Fibroblast of skin of scalp (primary cell): ENCODE measurements around the gene TADA2A.

Experiments
- DNase-seq: peaks from one replicate; pipeline ENCODE4 v3.0.0-alpha.2; 2013

TADA2A gene

GRCh38 chr17:37465069-37465616, 58.5 kb downstream of the TADA2A start:
- DNase-seq, result peak; percentile 88

DNA sequence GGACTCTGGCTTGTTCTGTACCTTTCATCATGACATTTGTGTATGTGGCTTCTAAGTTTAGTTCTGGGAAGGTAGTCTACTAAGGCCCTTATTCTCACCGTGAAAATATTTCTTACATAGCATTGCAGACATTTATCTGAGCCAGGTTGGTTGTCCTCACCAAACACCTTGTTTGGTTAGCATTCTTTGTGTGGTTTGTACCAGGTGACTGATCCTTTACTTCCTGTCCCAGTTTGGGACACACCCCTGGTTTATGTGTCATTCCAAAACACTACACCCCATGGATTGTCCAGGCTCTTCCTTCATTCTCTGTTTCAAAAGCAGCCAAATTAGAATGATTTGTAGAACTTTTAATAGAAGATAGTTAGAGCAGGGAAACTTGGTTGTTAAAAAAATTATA, 59.8 kb downstream of the TADA2A start:
- DNase-seq, result no peak

- DNase-seq, result no peak
These were observed 63.5 kb downstream of the TADA2A start for GRCh38 chr17:37470181-37470580.

DNA sequence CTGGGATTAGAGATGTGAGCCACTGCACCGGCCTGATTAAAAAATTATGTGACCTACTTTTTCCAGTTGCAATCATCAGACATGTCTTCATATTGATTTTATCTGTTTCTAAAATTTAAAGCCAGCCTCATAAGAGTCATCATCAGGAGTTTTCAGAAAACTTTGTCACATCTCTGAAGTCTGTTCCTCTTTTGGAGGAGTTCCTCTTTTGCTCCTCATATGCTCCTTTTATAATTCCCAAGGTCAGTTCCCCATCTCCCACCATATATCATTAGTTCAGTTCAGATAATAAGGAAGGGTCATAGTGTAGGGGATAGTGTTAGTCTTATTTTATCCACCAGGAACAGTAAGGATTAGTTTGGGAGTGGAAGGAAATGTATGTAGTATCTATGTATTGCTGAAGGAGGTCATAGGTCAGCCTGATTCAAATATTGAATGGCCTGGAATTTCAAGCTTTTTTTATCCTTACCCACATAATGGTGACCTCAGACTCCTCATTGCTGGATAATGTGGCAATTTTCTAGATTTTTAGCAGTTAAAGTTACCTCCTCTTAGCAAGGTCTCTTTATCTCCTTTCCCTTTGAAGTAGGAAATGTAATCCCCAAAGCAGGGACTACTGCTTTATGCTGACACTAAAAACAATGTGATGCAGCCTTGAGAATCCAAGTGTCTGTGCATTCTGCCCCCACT, 69.2 kb downstream of the TADA2A start:
- no peak for DNase-seq

DNA sequence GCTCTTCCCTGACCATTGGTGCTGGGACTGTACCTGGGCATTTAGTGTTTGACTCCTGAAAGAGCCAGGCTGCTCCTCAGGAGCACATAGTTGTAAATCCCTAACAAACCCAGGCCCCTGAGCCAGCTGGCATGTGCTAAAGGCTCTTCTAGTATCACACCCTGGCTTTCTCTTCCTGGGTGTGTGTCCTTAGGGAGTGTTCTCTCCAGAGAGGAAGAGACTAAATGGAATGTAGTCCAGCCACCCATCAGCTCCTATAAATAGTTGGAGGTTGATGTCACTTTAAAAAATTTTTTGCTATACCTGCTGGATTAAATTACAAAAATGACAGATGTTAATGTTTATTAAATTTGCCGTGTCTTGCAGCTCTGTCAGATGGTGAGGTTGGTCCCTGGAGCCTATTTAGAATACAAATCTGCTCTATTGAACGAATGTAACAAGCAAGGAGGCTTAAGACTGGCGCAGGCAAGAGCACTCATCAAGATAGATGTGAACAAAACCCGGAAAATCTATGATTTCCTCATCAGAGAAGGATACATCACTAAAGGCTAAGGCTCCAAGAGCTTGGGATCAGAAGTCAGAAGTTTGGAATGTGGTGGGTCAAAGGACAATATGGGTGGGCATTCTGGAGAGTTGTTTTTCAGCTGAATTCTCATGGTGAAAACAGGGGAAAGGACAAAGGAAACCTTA, 69.9 kb downstream of the TADA2A start:
- peak; percentile 59 for DNase-seq

DNA sequence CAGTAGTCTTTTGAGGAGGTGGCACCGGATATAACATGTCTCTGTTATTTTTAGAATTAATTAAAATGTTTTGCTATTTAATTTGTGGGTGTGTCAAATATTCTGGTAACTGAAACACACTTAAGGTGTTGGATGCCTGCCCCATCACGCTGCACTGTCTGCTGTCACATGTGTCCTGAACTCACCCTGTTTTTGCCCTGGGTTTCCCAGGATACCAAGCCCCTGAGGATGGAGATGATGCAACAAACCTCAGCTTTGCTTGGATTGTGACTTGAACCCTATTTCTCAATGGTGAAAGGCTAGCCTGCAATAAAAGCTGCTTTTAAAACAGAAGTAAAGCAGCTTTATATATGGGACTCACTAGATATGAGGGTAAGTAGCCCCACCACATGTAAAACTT, 71.5 kb downstream of the TADA2A start:
- DNase-seq, result peak; percentile 71

DNA sequence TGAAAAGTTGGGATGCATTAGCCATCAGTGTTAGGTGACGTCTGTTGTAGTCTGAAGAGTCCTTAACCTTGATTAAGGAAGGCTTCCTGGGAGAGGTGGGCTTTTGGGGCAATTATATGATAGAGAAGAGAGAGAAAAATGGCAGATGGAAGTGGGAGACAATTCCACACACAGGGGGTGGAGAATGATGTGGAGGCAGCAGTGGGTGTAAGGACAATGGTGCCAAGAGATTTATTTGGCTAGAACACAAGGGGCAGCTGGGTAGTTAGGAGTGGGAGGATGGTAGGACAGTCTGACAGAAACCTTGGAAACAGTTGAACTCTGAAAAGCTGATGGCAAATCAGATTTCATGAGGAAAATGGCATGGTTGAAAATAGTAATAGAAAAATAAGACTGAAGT, 72.3 kb downstream of the TADA2A start:
- no peak for DNase-seq

DNA sequence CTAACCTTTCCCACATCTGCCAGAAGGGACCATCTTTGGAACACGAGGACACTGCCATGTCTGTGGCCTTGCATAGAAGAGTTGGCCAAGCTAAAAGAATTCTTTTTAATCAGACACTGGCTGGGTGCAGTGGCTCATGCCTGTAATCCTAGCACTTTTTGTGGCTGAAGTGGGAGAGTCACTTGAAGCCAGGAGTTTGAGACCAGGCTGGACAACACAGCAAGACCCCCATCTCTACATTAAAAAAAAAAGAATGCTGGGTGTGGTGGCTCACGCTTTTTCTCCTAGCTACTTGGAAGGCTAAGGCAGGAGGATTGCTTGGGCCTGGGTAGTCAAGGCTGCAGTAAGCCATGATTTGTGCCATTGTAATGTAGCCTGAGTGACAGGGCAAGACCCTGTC, 73.7 kb downstream of the TADA2A start:
- no peak for DNase-seq

GRCh38 chr17:37481001-37481665, 74.4 kb downstream of the TADA2A start:
- DNase-seq, result no peak

GRCh38 chr17:37483311-37484039, 76.8 kb downstream of the TADA2A start:
- peak; percentile 87 for DNase-seq

DNA sequence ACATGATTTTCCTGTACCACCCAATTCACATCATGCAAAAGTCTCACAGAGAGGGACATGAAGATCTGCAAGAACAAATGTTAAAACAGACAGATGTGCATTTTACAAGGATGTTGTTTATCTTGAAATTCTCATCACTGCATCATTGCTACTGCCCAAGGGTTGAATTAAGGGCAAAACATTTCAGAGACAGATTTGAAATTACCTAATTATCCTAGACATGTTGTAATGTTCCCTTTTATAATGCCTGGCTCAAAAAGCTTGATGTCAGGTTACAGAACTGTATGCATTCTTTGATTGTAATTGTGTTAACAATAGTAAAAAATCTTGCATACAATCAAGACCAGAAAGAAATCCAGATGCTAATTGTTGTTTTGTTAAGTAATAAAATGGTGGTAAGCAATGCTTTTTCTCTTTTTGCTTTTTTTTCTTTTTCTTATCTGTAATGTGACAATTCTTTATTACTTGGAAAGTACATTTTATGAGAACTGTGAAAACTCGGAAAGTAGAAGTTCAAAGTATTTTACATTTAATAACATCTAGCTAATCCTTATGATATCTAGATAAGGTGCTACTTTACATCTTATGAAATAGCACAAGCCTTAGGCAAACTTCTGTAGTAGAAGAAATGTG, 79.4 kb downstream of the TADA2A start:
- DNase-seq, result no peak

GRCh38 chr17:37488009-37488604, 81.4 kb downstream of the TADA2A start:
- DNase-seq, result peak; percentile 99

- peak; percentile 92 for DNase-seq
These were observed 82.0 kb downstream of the TADA2A start for GRCh38 chr17:37488607-37489196.

DNA sequence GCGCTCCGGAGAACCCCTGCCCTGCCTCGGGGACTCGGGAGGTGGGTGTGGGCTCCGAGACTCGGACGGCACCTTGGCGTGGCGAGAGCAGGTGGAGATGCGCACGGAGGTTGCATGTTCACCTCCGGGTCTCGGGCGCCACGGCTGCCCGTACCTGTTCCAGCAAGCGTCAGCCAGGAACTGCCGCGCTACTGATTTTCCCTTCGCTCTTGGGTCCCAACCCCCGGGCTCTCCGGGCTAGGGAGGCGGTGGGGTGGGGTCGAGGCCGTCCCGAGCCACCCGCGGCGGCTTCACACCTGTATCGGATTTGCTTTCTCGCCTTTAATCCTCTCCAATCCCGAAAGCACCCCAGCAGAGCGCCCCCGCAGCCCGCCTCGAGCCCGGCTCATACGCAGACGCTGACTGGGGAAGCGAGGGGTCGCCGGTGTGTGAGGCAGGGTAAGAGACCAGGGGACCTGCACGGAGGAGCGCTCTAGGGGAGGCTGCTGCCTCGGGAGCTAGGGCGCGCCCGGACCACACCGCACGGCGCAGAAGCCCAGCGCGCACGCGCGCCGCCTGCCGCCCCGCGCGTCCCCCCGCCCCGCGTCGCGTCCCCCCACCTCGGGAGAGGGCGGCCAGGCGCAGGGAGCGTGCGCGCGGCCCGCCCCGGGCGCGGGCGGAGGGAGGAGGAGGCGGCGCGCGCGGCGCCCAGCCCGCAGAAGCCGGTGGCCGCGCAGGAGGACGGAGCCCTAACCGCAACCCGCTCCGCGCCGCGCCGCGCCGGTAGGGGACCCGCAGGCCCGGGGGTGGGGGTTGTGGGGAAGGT, 82.7 kb downstream of the TADA2A start, which contains the start of gene DUSP14:
Gene DUSP14, plus strand, starts transcription at position 695 of the 805 bp plus-strand sequence. CDS start 22,382 bp downstream, outside the sequence.
- DNase-seq, result peak; percentile 87

GRCh38 chr17:37490022-37490587, 83.4 kb downstream of the TADA2A start:
- DNase-seq, result peak; percentile 57

DNA sequence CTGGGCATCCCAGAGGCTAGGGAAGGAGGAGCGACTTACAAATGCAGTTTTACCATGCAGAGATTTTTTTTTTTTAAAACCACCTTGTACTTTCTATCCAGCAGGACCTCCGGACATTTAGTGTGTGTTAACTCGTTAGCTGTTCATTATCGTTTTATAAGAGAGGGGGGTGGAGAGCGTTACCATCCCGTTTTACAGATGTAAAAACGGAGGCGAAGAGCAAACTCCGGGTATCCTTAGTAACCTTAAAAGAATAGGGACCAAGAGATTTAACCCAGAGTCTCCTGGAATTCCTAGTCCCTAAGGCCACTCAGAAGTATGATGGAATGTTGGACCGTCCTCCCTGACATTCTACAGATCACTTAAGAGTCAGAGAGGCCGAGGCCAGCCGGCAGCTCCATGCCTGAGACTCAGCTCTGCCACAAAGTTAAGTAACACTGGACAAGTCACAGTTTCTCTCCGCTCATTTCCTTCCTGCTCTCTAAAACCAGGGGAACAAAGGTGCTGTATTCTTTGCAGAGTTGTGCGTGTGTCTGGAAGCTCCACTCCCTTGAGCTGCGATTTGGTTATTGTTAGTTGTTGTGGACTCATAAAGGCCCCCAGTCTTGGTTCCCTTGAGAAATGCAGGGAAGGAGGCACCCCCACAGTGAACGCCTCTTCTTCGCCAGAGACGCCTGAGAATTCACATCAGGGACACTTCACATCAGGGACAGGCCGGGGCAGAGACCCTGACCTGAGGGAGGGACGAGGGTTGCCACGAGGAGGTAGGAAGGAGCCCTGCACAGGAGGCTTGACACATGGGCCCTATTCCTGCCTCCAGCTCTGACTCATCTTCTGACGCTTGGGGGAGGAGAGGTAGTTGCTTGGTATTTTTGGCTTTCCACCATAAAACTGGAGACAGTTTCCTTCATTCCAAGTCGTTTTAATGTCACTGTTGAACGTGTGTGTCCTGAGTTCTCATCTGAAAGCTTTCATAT, 84.2 kb downstream of the TADA2A start:
- peak; percentile 90 for DNase-seq

DNA sequence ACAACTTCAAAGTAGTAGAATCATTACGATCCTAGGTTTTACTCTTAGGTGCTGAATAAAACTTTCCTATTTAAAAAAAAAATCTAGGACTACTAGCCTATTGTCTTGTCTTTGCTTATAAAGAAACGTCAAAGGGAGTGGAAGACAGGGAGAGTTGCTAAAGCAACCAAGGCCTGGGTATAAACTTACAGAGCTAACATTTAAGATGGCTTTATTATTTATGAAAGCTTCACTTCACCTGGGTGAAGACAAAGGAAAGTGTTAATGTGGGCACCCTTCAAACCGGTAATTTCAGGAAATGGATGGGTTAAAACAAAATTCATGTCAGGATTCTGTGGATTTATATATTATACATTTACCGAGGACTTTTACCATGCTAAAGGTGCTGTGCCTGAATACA, 85.5 kb downstream of the TADA2A start:
- no peak for DNase-seq

DNA sequence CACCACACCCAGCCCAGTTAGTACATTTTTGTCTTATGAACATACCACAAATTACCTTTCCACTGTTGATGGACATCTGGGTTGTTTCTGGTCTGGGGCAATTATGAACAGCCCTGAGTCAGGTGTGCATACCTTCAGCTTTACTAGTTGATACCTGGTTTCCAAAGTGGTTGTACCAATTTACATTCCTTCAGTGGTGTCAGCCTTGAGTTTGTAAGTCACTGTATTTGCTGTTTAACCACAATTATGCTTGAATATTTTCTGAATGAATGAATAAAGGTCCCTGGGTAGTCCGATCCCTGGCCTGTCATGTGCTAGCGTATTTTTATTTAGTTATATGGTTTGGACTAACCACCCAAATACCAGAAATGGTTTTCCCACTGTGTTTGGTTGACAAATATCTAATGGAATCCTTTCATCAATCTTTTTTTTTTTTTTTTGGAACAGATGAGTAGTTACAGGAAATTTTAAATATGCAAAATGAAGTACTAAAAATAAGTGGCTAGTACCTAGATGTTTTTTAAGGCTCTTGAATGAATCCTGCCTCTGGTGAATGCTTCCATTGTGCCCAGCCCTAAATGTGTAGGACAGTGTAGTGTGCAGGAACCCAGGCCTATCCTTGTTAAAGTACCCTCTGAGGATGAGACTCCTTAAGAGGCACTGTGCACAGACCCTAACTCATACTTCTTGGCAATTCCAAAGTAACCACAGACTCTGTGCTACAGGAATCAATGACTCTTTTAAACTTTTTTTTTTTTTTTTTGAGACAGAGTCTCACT, 86.8 kb downstream of the TADA2A start:
- peak; percentile 98 for DNase-seq
